SU-DHL-6 (cell line): ENCODE results near the gene DRAM1.

ENCODE experiments used
- H2AFZ ChIP-seq: fragments of 200-600 bp; sonication (generic); 2 replicates; pipeline ENCODE4 v1.6.1; 2014; ENCODE audit warnings: low read depth, mild to moderate bottlenecking, moderate library complexity, mixed read lengths, antibody characterized with exemption, low read length; ENCODE audit not compliant: severe bottlenecking
- H3F3A ChIP-seq: fragments of 200-600 bp; shearing (Covaris generic); 2 replicates; pipeline ENCODE4 v1.6.0; 2016; ENCODE audit warnings: antibody characterized with exemption, mild to moderate bottlenecking; ENCODE audit not compliant: insufficient read depth
- H3K27ac ChIP-seq: fragments of 200-600 bp; sonication (generic); 2 replicates; pipeline ENCODE4 v1.5.1; 2016; ENCODE audit warnings: low read depth, mild to moderate bottlenecking, low read length, moderate library complexity, mixed read lengths
- H3K27me3 ChIP-seq: fragments of 200-600 bp; sonication (generic), shearing (Covaris generic); 2 replicates; pipeline ENCODE4 v1.6.0; 2014; ENCODE audit warnings: mild to moderate bottlenecking, low read length
- H3K36me3 ChIP-seq: fragments of 200-600 bp; sonication (generic); 2 replicates; pipeline ENCODE4 v1.6.1; 2014; ENCODE audit warnings: mild to moderate bottlenecking, low read length, mixed read lengths
- H3K4me2 ChIP-seq: fragments of 300-600, 200-600 bp; shearing (Covaris generic), sonication (generic); 2 replicates; pipeline ENCODE4 v1.6.0; 2014; ENCODE audit warnings: low read length, low read depth, mild to moderate bottlenecking; ENCODE audit not compliant: poor library complexity, severe bottlenecking
- H3K4me3 ChIP-seq: fragments of 200-600 bp; sonication (generic); 2 replicates; pipeline ENCODE4 v1.5.1; 2014; ENCODE audit warnings: antibody characterized with exemption, low read length, mild to moderate bottlenecking, mixed read lengths; ENCODE audit not compliant: insufficient read depth, poor library complexity, severe bottlenecking
- H3K79me2 ChIP-seq: fragments of 200-600 bp; sonication (generic); 2 replicates; pipeline ENCODE4 v1.6.1; 2014; ENCODE audit warnings: mild to moderate bottlenecking, low read length, moderate library complexity; ENCODE audit not compliant: insufficient read depth
- H3K9ac ChIP-seq: fragments of 200-600 bp; sonication (generic); 2 replicates; pipeline ENCODE4 v1.7.0; 2014; ENCODE audit warnings: mild to moderate bottlenecking, low read length
- H3K9me2 ChIP-seq: fragments of 200-600 bp; sonication (generic); replicated peaks from 2 replicates; pipeline ENCODE4 v1.6.1; 2014; ENCODE audit warnings: low read length; ENCODE audit not compliant: insufficient read depth
- H3K9me3 ChIP-seq: fragments of 200-600 bp; sonication (generic); 2 replicates; pipeline ENCODE4 v1.6.1; 2014; ENCODE audit warnings: low read length, mixed read lengths; ENCODE audit not compliant: insufficient read depth
- H4K20me1 ChIP-seq: fragments of 200-600 bp; sonication (generic); 2 replicates; pipeline ENCODE4 v1.6.1; 2014; ENCODE audit warnings: low read depth, mild to moderate bottlenecking, antibody characterized with exemption, low read length, moderate library complexity, mixed read lengths
- EZH2phosphoT487 ChIP-seq: fragments of 200-600 bp; sonication (generic), shearing (Covaris generic); conservative IDR thresholded peaks from 2 replicates; pipeline ENCODE4 v1.6.1; 2018; ENCODE audit warnings: mild to moderate bottlenecking, antibody characterized with exemption, low read length, moderate library complexity, mixed read lengths
- TF ChIP-seq, protein P1 (sequence below): fragments of 200-600 bp; sonication (generic); IDR thresholded peaks from one replicate; pipeline ENCODE4 v1.5.1; 2017; ENCODE audit warnings: antibody characterized with exemption, mild to moderate bottlenecking, low read length, moderate library complexity; ENCODE audit not compliant: insufficient read depth, poor library complexity, severe bottlenecking

The DRAM1 gene

DNA sequence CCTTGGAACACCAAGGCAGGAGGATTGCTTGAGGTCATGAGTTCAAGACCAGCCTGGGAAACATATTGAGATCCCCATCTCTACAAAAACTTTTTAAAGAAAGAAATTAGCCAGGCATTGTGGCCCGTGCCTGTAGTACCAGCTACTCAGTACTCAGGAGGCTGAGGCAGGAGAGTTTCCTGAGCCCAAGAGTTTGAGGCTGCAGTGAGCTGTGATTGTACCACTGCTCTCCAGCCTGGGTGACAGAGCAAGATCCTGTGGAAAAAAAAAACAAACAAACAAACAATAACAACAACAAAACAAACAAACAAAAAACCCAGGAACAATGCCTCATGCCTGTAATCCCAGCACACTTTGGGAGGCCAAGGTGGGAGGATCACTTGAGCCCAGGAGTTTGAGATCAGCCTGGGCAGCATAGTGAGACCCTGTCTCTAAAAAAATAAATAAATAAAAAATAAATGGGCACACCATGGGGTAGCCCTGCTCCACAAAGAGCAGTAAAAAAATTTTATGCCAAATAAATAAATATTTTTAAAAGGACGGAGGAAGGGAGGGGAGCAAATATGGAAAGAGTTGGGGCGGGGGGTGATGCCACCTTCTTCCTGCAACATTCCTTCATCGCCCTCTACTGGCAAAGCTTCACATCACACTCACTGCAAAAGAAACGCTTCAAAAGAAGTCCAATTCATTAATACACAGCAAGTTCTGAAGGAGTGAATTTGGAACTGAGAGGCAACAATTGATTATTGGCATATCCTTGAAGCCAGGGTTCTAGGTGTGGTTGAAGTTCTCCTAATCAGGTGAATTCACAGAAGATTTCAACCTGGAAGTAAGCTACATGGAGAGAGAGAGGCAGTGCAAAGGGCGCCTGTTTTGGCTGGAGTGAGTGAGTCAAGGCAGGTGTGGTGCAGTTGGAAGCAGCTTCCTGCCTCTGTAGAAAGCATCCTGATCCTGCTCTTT lies 37.8 kb upstream of the DRAM1 start:
- Histone ChIP-seq H4K20me1 (no peaks in the 10 kb centered on the region), H3K4me3 (no peak overlapping the region), H3K36me3 (no peaks in the 10 kb centered on the region), H3K9me3 (no peaks in the 10 kb centered on the region), H3K27me3 (no peaks in the 10 kb centered on the region), H2AFZ (no peak overlapping the region), H3F3A (no peaks in the 10 kb centered on the region), H3K79me2 (no peaks in the 10 kb centered on the region), H3K27ac (no peak overlapping the region), H3K4me2 (peak overlapping the region; percentile 23), H3K9ac (no peak overlapping the region), H3K9me2 (no peaks in the 10 kb centered on the region)
- no peak for TF ChIP-seq EZH2phosphoT487
- TF ChIP-seq, protein P1, sequence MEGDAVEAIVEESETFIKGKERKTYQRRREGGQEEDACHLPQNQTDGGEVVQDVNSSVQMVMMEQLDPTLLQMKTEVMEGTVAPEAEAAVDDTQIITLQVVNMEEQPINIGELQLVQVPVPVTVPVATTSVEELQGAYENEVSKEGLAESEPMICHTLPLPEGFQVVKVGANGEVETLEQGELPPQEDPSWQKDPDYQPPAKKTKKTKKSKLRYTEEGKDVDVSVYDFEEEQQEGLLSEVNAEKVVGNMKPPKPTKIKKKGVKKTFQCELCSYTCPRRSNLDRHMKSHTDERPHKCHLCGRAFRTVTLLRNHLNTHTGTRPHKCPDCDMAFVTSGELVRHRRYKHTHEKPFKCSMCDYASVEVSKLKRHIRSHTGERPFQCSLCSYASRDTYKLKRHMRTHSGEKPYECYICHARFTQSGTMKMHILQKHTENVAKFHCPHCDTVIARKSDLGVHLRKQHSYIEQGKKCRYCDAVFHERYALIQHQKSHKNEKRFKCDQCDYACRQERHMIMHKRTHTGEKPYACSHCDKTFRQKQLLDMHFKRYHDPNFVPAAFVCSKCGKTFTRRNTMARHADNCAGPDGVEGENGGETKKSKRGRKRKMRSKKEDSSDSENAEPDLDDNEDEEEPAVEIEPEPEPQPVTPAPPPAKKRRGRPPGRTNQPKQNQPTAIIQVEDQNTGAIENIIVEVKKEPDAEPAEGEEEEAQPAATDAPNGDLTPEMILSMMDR, result peak; percentile 85

DNA sequence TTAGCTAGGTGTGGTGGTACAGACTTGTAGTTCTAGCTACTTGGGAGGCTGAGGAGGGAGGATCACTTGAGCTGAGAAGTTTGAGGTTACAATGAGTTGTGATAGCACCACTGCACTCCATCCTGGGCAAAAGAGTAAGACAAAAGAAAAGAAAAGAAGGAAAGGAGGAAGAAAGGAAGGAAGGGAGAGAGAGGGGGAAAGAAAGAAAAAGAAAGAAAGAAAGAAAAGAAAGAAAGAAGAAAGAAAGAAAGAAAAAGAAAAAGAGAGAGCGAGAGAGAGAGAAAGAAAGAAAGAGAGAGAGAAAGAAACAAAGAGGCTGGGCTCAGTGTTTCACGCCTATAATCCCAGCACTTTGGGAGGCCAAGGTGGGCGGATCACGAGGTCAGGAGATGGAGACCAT lies 36.3 kb upstream of the DRAM1 start:
- Histone ChIP-seq H3K79me2 (no peaks in the 10 kb centered on the region), H3K36me3 (no peaks in the 10 kb centered on the region), H3K4me2 (no peak overlapping the region), H4K20me1 (no peaks in the 10 kb centered on the region), H3K27ac (no peak overlapping the region), H3F3A (no peaks in the 10 kb centered on the region), H3K9ac (no peak overlapping the region), H3K4me3 (no peak overlapping the region), H3K27me3 (no peaks in the 10 kb centered on the region), H3K9me3 (no peaks in the 10 kb centered on the region), H2AFZ (no peak overlapping the region), H3K9me2 (no peaks in the 10 kb centered on the region)
- no peak for TF ChIP-seq EZH2phosphoT487
- TF ChIP-seq, protein P1, result no peak

DNA sequence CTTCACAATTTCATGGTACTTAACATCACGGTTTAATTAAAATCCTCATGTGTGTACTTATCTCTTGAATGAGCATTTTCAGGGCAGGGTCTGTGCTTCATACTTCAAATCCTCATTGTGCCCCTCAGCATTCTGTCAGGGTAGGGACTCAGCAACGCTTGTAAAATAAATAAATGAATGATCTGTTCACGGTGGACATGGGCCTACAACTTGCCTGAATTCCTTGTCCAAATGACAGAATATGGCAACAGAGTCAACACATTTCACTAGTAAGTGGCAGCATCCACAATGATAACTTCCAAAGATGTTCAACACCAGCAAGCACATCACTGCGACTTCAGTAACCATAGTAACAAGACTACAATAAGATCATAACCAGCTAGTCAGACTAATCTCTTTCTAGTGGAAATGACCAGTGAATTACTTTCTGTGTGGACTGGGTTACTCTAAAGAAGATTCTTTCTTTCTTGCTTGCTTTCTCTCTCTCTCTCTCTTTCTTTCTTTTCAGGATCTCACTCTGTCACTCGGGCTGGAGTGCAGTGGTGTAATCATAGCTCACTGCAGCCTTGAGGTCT lies 32.2 kb upstream of the DRAM1 start:
- H3F3A ChIP-seq, result no peaks in the 10 kb centered on the region
- H3K27ac ChIP-seq, result no peak overlapping the region
- H3K9me2 ChIP-seq, result no peaks in the 10 kb centered on the region
- H3K9me3 ChIP-seq, result no peaks in the 10 kb centered on the region
- no peak overlapping the region for H3K4me3 ChIP-seq
- H2AFZ ChIP-seq, result no peak overlapping the region
- H4K20me1 ChIP-seq, result no peaks in the 10 kb centered on the region
- no peaks in the 10 kb centered on the region for H3K27me3 ChIP-seq
- no peaks in the 10 kb centered on the region for H3K79me2 ChIP-seq
- TF ChIP-seq, protein P1, result no peak
- no peak for TF ChIP-seq EZH2phosphoT487
- H3K9ac ChIP-seq, result no peak overlapping the region
- H3K36me3 ChIP-seq, result no peaks in the 10 kb centered on the region
- H3K4me2 ChIP-seq, result no peak overlapping the region
